Upper lobe of right lung (tissue), 1 donor: ENCODE measurements around the gene CRHR1. TPM values are rescaled to one million over a fixed set of nuclear protein-coding genes. Genes with fewer than 3 reads are reported as not detected.

Experiments used
- ATAC-seq: fragments of 200-7000 bp; cut with Tn5 transposase; one replicate; pipeline ENCODE4 v1.9.1; 2020; ENCODE audit warnings: mild to moderate bottlenecking, moderate library complexity
- DNase-seq: peaks from one replicate; pipeline ENCODE4 v3.0.0-alpha.2; 2020
- H3K27ac ChIP-seq: fragments of 200-600 bp; one replicate; pipeline ENCODE4 v1.8.0; 2022
- H3K27me3 ChIP-seq: fragments of 200-600 bp; one replicate; pipeline ENCODE4 v1.8.0; 2022; ENCODE audit warnings: mild to moderate bottlenecking
- H3K36me3 ChIP-seq: fragments of 200-600 bp; one replicate; pipeline ENCODE4 v1.8.0; 2022
- H3K4me1 ChIP-seq: fragments of 200-600 bp; one replicate; pipeline ENCODE4 v1.8.0; 2022
- H3K4me3 ChIP-seq: fragments of 200-600 bp; one replicate; pipeline ENCODE4 v1.8.0; 2022; ENCODE audit warnings: mild to moderate bottlenecking
- H3K9me3 ChIP-seq: fragments of 200-600 bp; one replicate; pipeline ENCODE4 v1.8.0; 2022
- intact Hi-C: fragments of 100-400 bp; cut with DNase I; formaldehyde crosslinking; loops from one replicate; pipeline ENCODE4 v1.11.0; 2022
- total RNA-seq: library from RNA; stranded (reverse); fragmentation: NEBNext Ultra II Directional; extraction: Animal tissue kit (Norgen Biotek cat#: 25700); gene quantifications from one replicate; pipeline ENCODE4 v1.2.1, GENCODE V29; 2021
- TF ChIP-seq, protein P1 (sequence below): fragments of 200-600 bp; IDR thresholded peaks from one replicate; pipeline ENCODE4 v1.8.0; 2022; ENCODE audit warnings: antibody characterized with exemption
- donor health status: DM: no; HTN: yes; CAD: no; lungs with severe emphysema.

The CRHR1 gene
- total RNA-seq, 1 donor from 2014 or later = not detected

DNA sequence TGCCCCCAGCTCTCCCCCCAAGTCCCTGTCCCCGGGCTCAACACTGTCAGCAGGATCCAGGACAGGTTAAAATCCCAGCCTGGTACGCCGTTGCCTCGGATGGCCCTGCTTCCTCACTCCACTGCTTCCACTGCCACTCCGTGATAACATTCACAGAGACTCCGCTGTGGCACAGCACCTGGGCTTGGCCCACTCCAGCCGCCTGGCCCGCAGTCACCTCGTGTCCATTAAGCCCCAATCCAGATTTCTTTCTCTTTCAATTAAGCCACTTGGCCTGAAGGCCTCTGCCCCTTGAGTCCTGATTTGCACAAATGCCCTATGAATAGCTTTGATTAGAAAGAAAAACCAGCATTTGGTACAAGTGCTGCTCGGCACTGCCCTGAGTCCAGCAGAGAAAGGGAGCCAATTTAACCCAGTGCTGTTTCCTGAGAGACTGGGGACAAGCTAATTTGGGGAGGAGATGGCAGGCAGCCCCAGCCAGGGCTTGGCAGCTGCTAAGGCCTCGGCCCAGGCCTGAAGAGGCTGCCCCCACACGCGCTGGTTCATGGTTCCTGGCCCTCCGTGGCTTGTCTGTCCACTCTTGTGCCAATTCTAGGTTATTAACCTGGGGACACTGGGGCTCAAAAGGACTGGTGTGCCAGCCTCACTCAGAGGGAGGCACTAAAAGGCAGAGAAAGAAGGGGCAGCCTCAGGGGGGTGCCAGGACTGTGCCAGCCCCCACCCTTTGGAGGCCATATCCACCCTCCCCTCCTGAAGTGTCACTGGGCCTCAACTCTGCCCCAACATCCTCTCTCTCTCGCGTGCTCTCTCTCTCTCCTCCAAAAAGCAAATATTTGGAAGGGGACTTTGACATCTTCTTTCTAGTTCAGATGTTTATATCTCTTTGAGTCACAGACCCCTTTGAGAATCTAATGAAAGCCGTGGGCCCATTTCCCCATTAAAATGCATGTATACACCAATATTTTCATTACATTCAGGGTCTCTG lies 30.8 kb downstream of the CRHR1 start:
- Histone ChIP-seq H3K36me3 (no peaks in the 10 kb centered on the region), H3K9me3 (no peaks in the 10 kb centered on the region), H3K4me1 (no peaks in the 10 kb centered on the region), H3K27me3 (peaks cover 10% of the 10 kb centered on the region), H3K27ac (no peak overlapping the region), H3K4me3 (no peak overlapping the region)
- intact Hi-C loops = no loop called here
- ATAC-seq = no peak
- DNase-seq = no peak
- TF ChIP-seq, protein P1, sequence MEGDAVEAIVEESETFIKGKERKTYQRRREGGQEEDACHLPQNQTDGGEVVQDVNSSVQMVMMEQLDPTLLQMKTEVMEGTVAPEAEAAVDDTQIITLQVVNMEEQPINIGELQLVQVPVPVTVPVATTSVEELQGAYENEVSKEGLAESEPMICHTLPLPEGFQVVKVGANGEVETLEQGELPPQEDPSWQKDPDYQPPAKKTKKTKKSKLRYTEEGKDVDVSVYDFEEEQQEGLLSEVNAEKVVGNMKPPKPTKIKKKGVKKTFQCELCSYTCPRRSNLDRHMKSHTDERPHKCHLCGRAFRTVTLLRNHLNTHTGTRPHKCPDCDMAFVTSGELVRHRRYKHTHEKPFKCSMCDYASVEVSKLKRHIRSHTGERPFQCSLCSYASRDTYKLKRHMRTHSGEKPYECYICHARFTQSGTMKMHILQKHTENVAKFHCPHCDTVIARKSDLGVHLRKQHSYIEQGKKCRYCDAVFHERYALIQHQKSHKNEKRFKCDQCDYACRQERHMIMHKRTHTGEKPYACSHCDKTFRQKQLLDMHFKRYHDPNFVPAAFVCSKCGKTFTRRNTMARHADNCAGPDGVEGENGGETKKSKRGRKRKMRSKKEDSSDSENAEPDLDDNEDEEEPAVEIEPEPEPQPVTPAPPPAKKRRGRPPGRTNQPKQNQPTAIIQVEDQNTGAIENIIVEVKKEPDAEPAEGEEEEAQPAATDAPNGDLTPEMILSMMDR = no peak

- H3K36me3 ChIP-seq = no peaks in the 10 kb centered on the region
- H3K9me3 ChIP-seq = no peaks in the 10 kb centered on the region
- H3K27me3 ChIP-seq = peaks cover 10% of the 10 kb centered on the region
- TF ChIP-seq, protein P1 = no peak
- H3K4me3 ChIP-seq = no peak overlapping the region
- ATAC-seq (no peak), DNase-seq (no peak)
- H3K27ac ChIP-seq = no peak overlapping the region
- intact Hi-C loops = no loop called here
- no peaks in the 10 kb centered on the region for H3K4me1 ChIP-seq
These were observed 31.6 kb downstream of the CRHR1 start for GRCh38 chr17:45815752-45816151.

DNA sequence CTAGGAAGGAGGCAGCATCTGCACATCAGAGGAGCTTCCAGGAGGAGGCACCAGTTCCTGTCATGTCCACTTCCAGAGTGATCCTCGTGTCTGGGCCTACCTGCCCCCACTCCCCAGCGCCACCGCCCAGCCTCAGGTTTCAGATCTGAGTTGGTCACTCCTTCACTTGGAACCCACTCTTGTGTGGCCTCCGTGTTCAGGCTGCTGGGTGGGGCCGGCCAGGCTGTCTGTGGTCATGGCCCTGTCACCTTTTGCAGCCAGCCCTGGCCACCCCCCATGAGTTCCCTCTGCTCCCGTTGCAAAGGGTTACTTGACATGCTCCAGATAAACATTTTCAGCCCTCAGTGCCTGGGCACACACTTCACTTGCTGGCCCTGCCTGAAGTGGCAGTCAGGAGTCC lies 33.9 kb downstream of the CRHR1 start:
- ATAC-seq (peak; percentile 80), DNase-seq (peak; percentile 74)
- H3K27ac ChIP-seq = no peak overlapping the region
- H3K9me3 ChIP-seq = no peaks in the 10 kb centered on the region
- TF ChIP-seq, protein P1 = no peak
- intact Hi-C loops = no loop called here
- no peak overlapping the region for H3K4me3 ChIP-seq
- H3K27me3 ChIP-seq = peaks cover 6% of the 10 kb centered on the region
- no peaks in the 10 kb centered on the region for H3K4me1 ChIP-seq
- H3K36me3 ChIP-seq = no peaks in the 10 kb centered on the region

DNA sequence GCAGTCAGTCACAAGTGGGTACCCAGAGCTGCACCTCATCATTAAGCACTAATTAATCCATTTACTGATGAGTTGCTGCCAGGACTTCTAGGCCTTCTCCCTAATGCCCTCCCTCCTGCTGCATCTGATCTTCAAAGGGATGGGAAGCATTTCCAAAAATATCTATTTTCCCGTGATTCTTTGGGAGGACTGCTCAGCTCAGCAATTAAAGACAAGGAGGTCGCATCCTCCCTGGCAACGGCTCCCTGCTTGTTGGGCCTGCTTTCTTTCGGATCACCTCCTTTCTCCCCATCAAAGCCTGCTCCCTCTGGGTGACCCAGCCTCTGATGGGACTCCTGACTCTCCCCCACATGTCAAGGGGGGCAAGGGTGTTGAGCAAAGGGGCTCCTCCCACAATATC lies 34.6 kb downstream of the CRHR1 start:
- H3K27ac ChIP-seq = no peak overlapping the region
- no peaks in the 10 kb centered on the region for H3K36me3 ChIP-seq
- no peaks in the 10 kb centered on the region for H3K9me3 ChIP-seq
- intact Hi-C loops = no loop called here
- ATAC-seq = no peak
- TF ChIP-seq, protein P1 = no peak
- H3K4me3 ChIP-seq = no peak overlapping the region
- no peak for DNase-seq
- no peaks in the 10 kb centered on the region for H3K4me1 ChIP-seq
- H3K27me3 ChIP-seq = peaks cover 6% of the 10 kb centered on the region

GRCh38 chr17:45819632-45820031 lies 35.5 kb downstream of the CRHR1 start:
- Histone ChIP-seq H3K27me3 (peaks cover 6% of the 10 kb centered on the region), H3K27ac (no peak overlapping the region), H3K4me1 (no peaks in the 10 kb centered on the region), H3K9me3 (no peaks in the 10 kb centered on the region), H3K36me3 (no peaks in the 10 kb centered on the region), H3K4me3 (no peak overlapping the region)
- intact Hi-C loops = no loop called here
- TF ChIP-seq, protein P1 = no peak
- no peak for ATAC-seq
- DNase-seq = no peak
